Endometrium (tissue), 2 donors: ENCODE measurements around the gene COL28A1.
A peak's percentile ranks its signal among the peaks of the same experiment; 100 is the strongest.
"Not testable (repeated sequence)": the region's sequence is repeated elsewhere in the genome, so short reads cannot be mapped to it uniquely, and the experiment has no call there.

Source experiments
- FAIRE-seq: peaks from 2 replicates; lab custom pipeline; 2012; peaks lifted over from hg19 to GRCh38; lab: Jason Lieb, UNC
- donor health status: control.
- donor health status: control.

COL28A1 gene

GRCh38 chr7:7517754-7518153 lies 17.9 kb downstream of the COL28A1 start:
- no peak for FAIRE-seq

- FAIRE-seq: no peak
Observed at GRCh38 chr7:7516662-7517061, 19.0 kb downstream of the COL28A1 start.

- no peak for FAIRE-seq
Observed at GRCh38 chr7:7516156-7516555, 19.5 kb downstream of the COL28A1 start.

GRCh38 chr7:7512861-7513597 lies 22.6 kb downstream of the COL28A1 start:
- FAIRE-seq: peak; percentile 33

GRCh38 chr7:7510794-7511193 lies 24.9 kb downstream of the COL28A1 start:
- FAIRE-seq: peak; percentile 91

GRCh38 chr7:7505915-7506314 lies 29.8 kb downstream of the COL28A1 start:
- no peak for FAIRE-seq

GRCh38 chr7:7504910-7505704 lies 30.6 kb downstream of the COL28A1 start:
- FAIRE-seq: no peak

GRCh38 chr7:7499892-7500291 lies 35.8 kb downstream of the COL28A1 start:
- no peak for FAIRE-seq

- no peak for FAIRE-seq
Observed at GRCh38 chr7:7498856-7499255, 36.8 kb downstream of the COL28A1 start.

GRCh38 chr7:7496311-7496710 lies 39.4 kb downstream of the COL28A1 start:
- FAIRE-seq: no peak

GRCh38 chr7:7495171-7495570 lies 40.5 kb downstream of the COL28A1 start:
- no peak for FAIRE-seq

GRCh38 chr7:7491044-7491443 lies 44.6 kb downstream of the COL28A1 start:
- no peak for FAIRE-seq

GRCh38 chr7:7490003-7490402 lies 45.7 kb downstream of the COL28A1 start:
- no peak for FAIRE-seq

- FAIRE-seq: no peak
Observed at GRCh38 chr7:7489546-7489945, 46.1 kb downstream of the COL28A1 start.

GRCh38 chr7:7486362-7486761 lies 49.3 kb downstream of the COL28A1 start:
- no peak for FAIRE-seq

- FAIRE-seq: no peak
Observed at GRCh38 chr7:7484072-7484471, 51.6 kb downstream of the COL28A1 start.

- no peak for FAIRE-seq
Observed at GRCh38 chr7:7481802-7482201, 53.9 kb downstream of the COL28A1 start.

- peak; percentile 55 for FAIRE-seq
Observed at GRCh38 chr7:7479275-7479805, 56.3 kb downstream of the COL28A1 start.

GRCh38 chr7:7478569-7478968 lies 57.1 kb downstream of the COL28A1 start:
- FAIRE-seq: no peak

GRCh38 chr7:7477641-7478040 lies 58.0 kb downstream of the COL28A1 start:
- not testable (repeated sequence) for FAIRE-seq

GRCh38 chr7:7476381-7476780 lies 59.3 kb downstream of the COL28A1 start:
- no peak for FAIRE-seq

GRCh38 chr7:7475601-7476000 lies 60.1 kb downstream of the COL28A1 start:
- FAIRE-seq: no peak

- FAIRE-seq: no peak
Observed at GRCh38 chr7:7474436-7474835, 61.2 kb downstream of the COL28A1 start.
